HepG2 (cell line): Measurements from ENCODE around the gene MAP3K9. TPM values are rescaled to one million over a fixed set of nuclear protein-coding genes. Genes with fewer than 3 reads are reported as not detected.
A peak's percentile ranks its signal among the peaks of the same experiment; 100 is the strongest.

Experiments used
- AGO2 ChIP-seq: fragments of 200-400 bp; formaldehyde crosslinking; optimal IDR thresholded peaks from 2 replicates; pipeline ENCODE3; 2017; ENCODE audit warnings: mild to moderate bottlenecking, low read depth, low read length, moderate library complexity
- CBX5 ChIP-seq: sonication (generic); formaldehyde crosslinking; IDR thresholded peaks from 2 replicates; pipeline ENCODE4 v1.4.0; 2020; ENCODE audit warnings: missing genetic modification reagents, borderline replicate concordance
- EED ChIP-seq: sonication (generic); formaldehyde crosslinking; IDR thresholded peaks from 2 replicates; pipeline ENCODE4 v1.5.0; 2020; ENCODE audit warnings: mild to moderate bottlenecking, missing genetic modification reagents
- EP300 ChIP-seq, 3 experiments: sonication (generic) in 1 of 3; formaldehyde crosslinking in 1 of 3; IDR thresholded peaks; 2 replicates each; pipeline versions ENCODE4 v1.5.1 to v1.6.1; 2011 to 2020; ENCODE audit warnings: low read depth in 2 of 3, low read length in 2 of 3, borderline replicate concordance in 1 of 3, improper control_type of control experiment in 1 of 3, mild to moderate bottlenecking in 1 of 3, missing genetic modification reagents in 1 of 3, moderate library complexity in 1 of 3
- IKZF1 ChIP-seq: fragments of 450-650 bp; IDR thresholded peaks from 2 replicates; pipeline ENCODE4 v1.7.1; 2016
- KDM3A ChIP-seq: IDR thresholded peaks from 2 replicates; pipeline ENCODE4 v1.6.1; 2018; ENCODE audit warnings: low read depth, missing compliant biosample characterization
- MIXL1 ChIP-seq: IDR thresholded peaks from 2 replicates; pipeline ENCODE4 v1.6.1; 2016
- NFIB ChIP-seq: sonication (generic); formaldehyde crosslinking; IDR thresholded peaks from 2 replicates; pipeline ENCODE4 v1.9.0; 2021; ENCODE audit warnings: missing genetic modification reagents, mild to moderate bottlenecking, borderline replicate concordance
- NR0B2 ChIP-seq: sonication (generic); formaldehyde crosslinking; IDR thresholded peaks from 2 replicates; pipeline ENCODE4 v1.4.0; 2020; ENCODE audit warnings: mild to moderate bottlenecking, missing genetic modification reagents
- PATZ1 ChIP-seq: sonication (generic); formaldehyde crosslinking; IDR thresholded peaks from 2 replicates; pipeline ENCODE4 v1.4.0; 2020; ENCODE audit warnings: missing genetic modification reagents
- POGZ ChIP-seq: sonication (generic); formaldehyde crosslinking; IDR thresholded peaks from 2 replicates; pipeline ENCODE4 v1.4.0; 2020; ENCODE audit warnings: mild to moderate bottlenecking, missing genetic modification reagents
- RAD51 ChIP-seq: fragments of 450-650 bp; IDR thresholded peaks from 2 replicates; pipeline ENCODE4 v1.6.1; 2016; ENCODE audit warnings: borderline replicate concordance
- RARA ChIP-seq: IDR thresholded peaks from 2 replicates; pipeline ENCODE4 v1.6.1; 2016; ENCODE audit warnings: missing genetic modification reagents, missing compliant biosample characterization
- SOX6 ChIP-seq, 2 experiments: fragments of 450-650 bp in 1 of 2; sonication (generic) in 1 of 2; formaldehyde crosslinking in 1 of 2; IDR thresholded peaks; 2 replicates each; pipeline versions ENCODE4 v1.4.0 to v1.6.1; 2017 to 2020; ENCODE audit warnings: antibody characterized with exemption in 1 of 2, mild to moderate bottlenecking in 1 of 2, missing genetic modification reagents in 1 of 2
- TBP ChIP-seq: sonication (generic); formaldehyde crosslinking; IDR thresholded peaks from 2 replicates; pipeline ENCODE4 v1.5.0; 2020; ENCODE audit warnings: missing genetic modification reagents
- TCF12 ChIP-seq, 2 experiments: fragments of 450-650 bp in 1 of 2; sonication (generic) in 1 of 2; formaldehyde crosslinking in 1 of 2; IDR thresholded peaks; 2 replicates each; pipeline versions ENCODE4 v1.6.1 to v1.8.0; 2017 to 2022; ENCODE audit warnings: antibody characterized with exemption in 1 of 2, mild to moderate bottlenecking in 1 of 2, missing genetic modification reagents in 1 of 2, moderate library complexity in 1 of 2
- XRCC5 ChIP-seq: fragments of 200-400 bp; formaldehyde crosslinking; optimal IDR thresholded peaks from 2 replicates; pipeline ENCODE3; 2017; ENCODE audit warnings: mild to moderate bottlenecking, low read length
- ZBTB44 ChIP-seq: sonication (generic); formaldehyde crosslinking; IDR thresholded peaks from 2 replicates; pipeline ENCODE4 v1.4.0; 2020; ENCODE audit warnings: missing genetic modification reagents
- ZC3H4 ChIP-seq: sonication (generic); formaldehyde crosslinking; IDR thresholded peaks from 2 replicates; pipeline ENCODE4 v1.4.0; 2020; ENCODE audit warnings: missing genetic modification reagents, borderline replicate concordance
- ZNF136 ChIP-seq: sonication (generic); formaldehyde crosslinking; IDR thresholded peaks from 2 replicates; pipeline ENCODE4 v1.8.1; 2022; ENCODE audit warnings: low read depth, mild to moderate bottlenecking, moderate library complexity, missing genetic modification reagents
- ZNF331 ChIP-seq: sonication (generic); formaldehyde crosslinking; IDR thresholded peaks from 2 replicates; pipeline ENCODE4 v1.4.0; 2020; ENCODE audit warnings: missing genetic modification reagents
- ZNF501 ChIP-seq: sonication (generic); formaldehyde crosslinking; IDR thresholded peaks from 2 replicates; pipeline ENCODE4 v1.5.1; 2020; ENCODE audit warnings: mild to moderate bottlenecking, moderate library complexity, missing genetic modification reagents
- ZNF557 ChIP-seq: sonication (generic); formaldehyde crosslinking; IDR thresholded peaks from 2 replicates; pipeline ENCODE4 v1.4.0; 2020; ENCODE audit warnings: missing genetic modification reagents
- ZNF580 ChIP-seq: IDR thresholded peaks from 2 replicates; pipeline ENCODE4 v1.6.1; 2016; ENCODE audit warnings: low read depth, borderline replicate concordance
- ZNF839 ChIP-seq: sonication (generic); formaldehyde crosslinking; IDR thresholded peaks from 2 replicates; pipeline ENCODE4 v1.4.0; 2020; ENCODE audit warnings: missing genetic modification reagents, mild to moderate bottlenecking, borderline replicate concordance
- ZNF850 ChIP-seq: sonication (generic); formaldehyde crosslinking; conservative IDR thresholded peaks from 2 replicates; pipeline ENCODE4 v1.9.0; 2021; ENCODE audit warnings: mild to moderate bottlenecking, missing genetic modification reagents
- polyA plus RNA-seq, 8 experiments: library from polyadenylated mRNA; depleted of rRNA in 3 of 8; stranded (reverse) in 7 of 8; unstranded in 1 of 8; fragments of >200 nt; fragmentation: Illumina TruSeq in 4 of 8; extraction: Trizol in 4 of 8; gene quantifications; 2 replicates each; pipeline versions ENCODE4 v1.2.1 to v1.2.3, GENCODE V29; 2011 to 2016; ENCODE audit warnings: low read depth in 4 of 8, missing spikeins in 1 of 8, mixed read lengths in 1 of 8; ENCODE audit not compliant: insufficient read depth in 1 of 8
- total RNA-seq, 5 experiments: library from RNA; depleted of rRNA; stranded (reverse); fragments of >200 nt; fragmentation: Illumina TruSeq; extraction: Trizol; gene quantifications; 2 replicates each; pipeline ENCODE4 v1.2.3, GENCODE V29; 2016; ENCODE audit warnings: low read depth in 1 of 5

Gene MAP3K9
- total and polyA plus RNA-seq, 2 of the 13 experiments (the other 11 are each of a cell fraction or from before 2014, with no cell fraction given) = 4.3 to 4.5 TPM

GRCh38 chr14:70827752-70828151, 18.4 kb upstream of the MAP3K9 start (continued):
- TF ChIP-seq PATZ1 (CRISPR knock-in tag) (no peak), RARA (CRISPR knock-in tag) (0 out of 2 replicates have a peak, but pooled peaks have one; percentile 14), ZNF501 (CRISPR knock-in tag) (0 out of 2 replicates have a peak, but pooled peaks have one; percentile 20), EP300 (IDR thresholded peaks at IDR 0.05; ENCODE audit: low read depth in 2 of 2, low read length in 2 of 2) (peak in 1 of 2 experiments; percentile 7; a peak in 1 of 4 replicates), EP300 (CRISPR knock-in tag; IDR thresholded peaks at IDR 0.05; ENCODE audit: borderline replicate concordance) (no peak), IKZF1 (no peak), ZNF839 (CRISPR knock-in tag) (no peak), TCF12 (IDR thresholded peaks at IDR 0.05) (no peak), TCF12 (CRISPR knock-in tag; IDR thresholded peaks at IDR 0.05) (no peak), ZNF557 (CRISPR knock-in tag) (no peak), ZBTB44 (CRISPR knock-in tag) (no peak), TBP (no peak), SOX6 (IDR thresholded peaks at IDR 0.05) (no peak), SOX6 (CRISPR knock-in tag; IDR thresholded peaks at IDR 0.05) (peak; percentile 41; the same call in 1 of the 2 replicates), ZNF136 (CRISPR knock-in tag) (no peak), ZNF850 (CRISPR knock-in tag) (no peak), RAD51 (no peak), NFIB (CRISPR knock-in tag) (no peak), MIXL1 (CRISPR knock-in tag) (no peak), AGO2 (no peak), POGZ (CRISPR knock-in tag) (peak; percentile 35; the same call in 1 of the 2 replicates), ZNF331 (no peak), CBX5 (CRISPR knock-in tag) (no peak), KDM3A (CRISPR knock-in tag) (0 out of 2 replicates have a peak, but pooled peaks have one; percentile 27), EED (CRISPR knock-in tag) (no peak), ZNF580 (CRISPR knock-in tag) (0 out of 2 replicates have a peak, but pooled peaks have one; percentile 50), ZC3H4 (CRISPR knock-in tag) (no peak), XRCC5 (no peak), NR0B2 (no peak)
